NCI-H524 (cell line): ENCODE data around the gene RHOT2.
"Not testable (repeated sequence)": the region's sequence is repeated elsewhere in the genome, so short reads cannot be mapped to it uniquely, and the experiment has no call there.

ENCODE experiments used
- DNase-seq, 2 experiments: peaks; one replicate each; lab custom pipeline; 2025; lab: John Stamatoyannopoulos, UW

Gene RHOT2

DNA sequence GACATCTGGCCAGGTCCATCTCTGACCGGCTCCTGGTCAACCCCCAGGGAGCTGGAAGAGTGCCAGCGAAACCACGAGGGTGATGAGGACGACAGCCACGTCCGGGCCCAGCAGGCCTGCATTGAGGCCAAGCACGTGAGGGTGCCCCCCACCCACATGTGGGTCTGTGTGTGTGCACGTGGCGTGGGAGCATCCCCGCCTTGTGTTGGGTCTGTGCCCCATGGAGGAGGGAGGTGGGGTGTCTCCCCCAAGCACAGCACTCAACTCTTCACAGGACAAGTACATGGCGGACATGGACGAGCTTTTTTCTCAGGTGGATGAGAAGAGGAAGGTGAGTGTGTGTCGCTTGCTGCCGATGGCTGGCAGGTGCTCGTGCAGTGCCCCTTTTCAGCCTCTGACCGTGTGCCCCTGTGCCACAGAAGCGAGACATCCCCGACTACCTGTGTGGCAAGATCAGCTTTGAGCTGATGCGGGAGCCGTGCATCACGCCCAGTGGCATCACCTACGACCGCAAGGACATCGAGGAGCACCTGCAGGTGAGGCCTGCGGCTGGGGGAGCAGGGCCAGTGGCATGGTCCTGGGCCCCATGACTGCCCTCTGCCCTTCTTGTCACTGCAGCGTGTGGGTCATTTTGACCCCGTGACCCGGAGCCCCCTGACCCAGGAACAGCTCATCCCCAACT is 14.0 kb downstream of the RHOT2 start:
- DNase-seq, result no peak

DNA sequence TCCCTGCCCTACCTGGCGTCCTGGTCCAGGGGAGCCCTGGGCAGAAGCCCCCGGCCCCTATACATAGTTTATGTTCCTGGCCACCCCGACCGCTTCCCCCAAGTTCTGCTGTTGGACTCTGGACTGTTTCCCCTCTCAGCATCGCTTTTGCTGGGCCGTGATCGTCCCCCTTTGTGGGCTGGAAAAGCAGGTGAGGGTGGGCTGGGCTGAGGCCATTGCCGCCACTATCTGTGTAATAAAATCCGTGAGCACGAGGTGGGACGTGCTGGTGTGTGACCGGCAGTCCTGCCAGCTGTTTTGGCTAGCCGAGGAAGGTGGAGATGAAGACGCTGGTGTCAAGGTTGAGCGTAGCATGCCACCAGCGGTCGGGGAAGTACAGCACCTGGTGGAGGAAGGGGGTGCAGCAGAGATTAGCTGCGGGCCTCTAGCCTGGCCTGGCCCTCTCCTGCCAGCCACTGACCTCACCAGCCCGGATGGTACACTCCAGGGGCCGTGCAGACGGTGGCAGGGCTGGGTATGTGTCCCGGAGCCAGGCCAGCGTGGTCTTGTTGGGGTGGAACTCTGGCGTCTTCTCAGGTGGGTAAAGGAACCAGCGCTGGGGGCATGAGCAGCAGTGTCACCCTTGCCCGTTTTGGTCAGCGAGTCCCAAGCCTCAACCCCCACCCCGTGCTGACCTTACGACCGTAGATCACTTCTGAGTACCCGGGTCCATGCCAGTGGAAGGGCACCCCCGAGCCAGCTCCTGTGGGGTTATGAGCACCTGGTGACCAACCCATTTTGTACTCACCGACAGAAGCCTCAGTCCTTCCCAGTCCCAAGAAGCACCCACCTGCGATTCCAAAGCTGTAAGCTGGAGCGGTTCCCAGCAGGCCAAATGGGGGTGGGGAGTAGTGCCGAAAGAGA is 14.8 kb downstream of the RHOT2 start:
- DNase-seq, result no peak

DNA sequence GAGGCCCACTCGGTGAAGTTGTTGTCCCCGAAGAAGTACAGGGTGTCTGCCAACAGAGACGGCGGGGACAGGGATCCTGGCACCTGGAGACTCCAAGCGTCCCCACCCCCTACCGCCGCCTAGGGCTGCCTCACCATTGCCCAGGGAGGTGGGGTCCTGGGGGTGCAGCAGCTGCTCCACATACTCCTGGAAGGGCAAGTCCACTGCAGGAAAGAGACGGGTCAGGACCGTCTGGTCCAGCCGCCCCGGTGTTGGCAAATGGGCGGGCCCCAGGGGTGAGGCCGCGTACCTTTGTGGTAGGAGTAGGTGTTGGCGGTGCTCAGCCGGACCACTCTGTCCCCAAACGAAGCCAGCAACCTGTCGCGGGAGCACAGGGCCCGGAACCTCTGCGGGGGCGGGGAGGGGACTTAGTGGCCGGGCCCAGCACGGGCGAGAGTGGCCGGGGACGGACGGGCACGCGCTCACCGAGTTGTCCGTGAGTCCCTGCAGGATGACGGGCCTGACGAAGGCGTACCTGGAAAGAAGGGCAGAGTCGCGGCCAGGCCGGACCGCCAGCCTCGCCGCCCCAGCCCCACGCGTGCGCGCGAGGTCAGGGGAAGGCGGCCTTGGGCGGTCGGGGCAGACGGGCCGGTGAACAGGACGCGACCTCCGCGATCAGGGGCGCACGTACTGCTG is 15.6 kb downstream of the RHOT2 start:
- DNase-seq, result no peak

GRCh38 chr16:684071-684794 is 16.3 kb downstream of the RHOT2 start, which contains the start of gene JMJD8:
TSS of gene JMJD8 (minus strand) at chr16:684334. CDS start at chr16:684319, 15 bp downstream.
- peak; percentile 86 to 97 for DNase-seq

- DNase-seq, result no peak
Observed at GRCh38 chr16:684961-685696, 17.2 kb downstream of the RHOT2 start.

GRCh38 chr16:685967-686366 is 18.0 kb downstream of the RHOT2 start:
- DNase-seq, result peak in 1 of 2 experiments; percentile 60

DNA sequence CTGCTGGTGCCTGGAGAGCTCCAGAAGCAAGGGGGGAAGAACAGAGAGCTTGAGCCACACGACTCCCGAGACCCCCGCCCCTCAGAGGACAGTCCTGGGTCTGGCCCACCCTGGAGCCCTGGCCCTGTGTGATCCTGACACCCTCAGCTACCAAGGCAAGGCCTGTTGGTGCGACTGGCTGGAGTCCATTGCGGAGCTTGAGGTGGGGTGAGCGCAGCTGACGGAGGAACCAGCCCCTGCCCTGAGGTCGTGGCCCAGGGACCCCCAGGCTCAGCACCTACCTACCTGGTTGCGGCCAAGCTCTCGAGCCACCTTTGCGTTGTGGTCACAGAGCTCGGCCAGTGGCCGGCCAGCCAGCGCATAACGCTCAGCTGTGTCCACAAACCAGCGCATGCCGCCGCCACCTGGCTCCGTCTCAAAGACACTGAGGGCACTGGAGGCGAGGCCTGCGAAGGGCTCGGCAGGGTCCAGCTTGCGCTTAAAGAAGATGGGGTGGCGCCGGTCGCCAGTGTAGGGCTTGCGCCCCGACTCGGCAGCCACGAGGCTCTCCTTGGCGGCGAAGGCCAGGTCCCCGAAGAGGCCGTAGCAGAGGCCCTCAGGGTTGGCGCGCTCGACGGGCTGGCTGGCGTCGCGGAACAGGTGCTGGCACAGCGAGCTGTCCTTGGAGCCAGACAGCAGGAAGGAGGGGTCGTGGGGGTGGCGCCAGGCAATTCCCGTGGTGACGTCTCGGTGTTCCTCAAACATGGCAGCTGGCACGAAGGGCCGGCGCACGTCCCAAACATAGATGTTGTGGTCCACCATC is 18.7 kb downstream of the RHOT2 start:
- no peak for DNase-seq

DNA sequence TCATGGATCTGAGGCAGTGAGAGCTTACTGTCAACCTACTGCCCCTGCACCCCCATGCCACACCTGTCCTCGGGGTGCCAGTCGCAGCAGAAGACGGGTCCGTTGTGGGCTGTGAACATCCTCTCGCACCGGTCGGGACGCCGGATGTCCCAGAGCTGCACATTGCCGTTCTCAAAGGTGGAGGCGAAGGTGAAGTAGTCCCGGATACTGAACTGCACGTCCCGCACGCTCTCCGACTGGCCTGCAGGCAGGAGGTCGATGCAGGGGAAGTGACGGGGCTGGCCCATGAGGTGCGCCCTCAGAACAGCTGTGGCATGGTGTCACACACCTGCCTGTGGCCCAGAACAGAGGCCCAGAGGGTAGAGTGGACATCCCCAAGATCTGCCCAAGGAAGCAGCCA is 19.6 kb downstream of the RHOT2 start:
- no peak for DNase-seq

DNA sequence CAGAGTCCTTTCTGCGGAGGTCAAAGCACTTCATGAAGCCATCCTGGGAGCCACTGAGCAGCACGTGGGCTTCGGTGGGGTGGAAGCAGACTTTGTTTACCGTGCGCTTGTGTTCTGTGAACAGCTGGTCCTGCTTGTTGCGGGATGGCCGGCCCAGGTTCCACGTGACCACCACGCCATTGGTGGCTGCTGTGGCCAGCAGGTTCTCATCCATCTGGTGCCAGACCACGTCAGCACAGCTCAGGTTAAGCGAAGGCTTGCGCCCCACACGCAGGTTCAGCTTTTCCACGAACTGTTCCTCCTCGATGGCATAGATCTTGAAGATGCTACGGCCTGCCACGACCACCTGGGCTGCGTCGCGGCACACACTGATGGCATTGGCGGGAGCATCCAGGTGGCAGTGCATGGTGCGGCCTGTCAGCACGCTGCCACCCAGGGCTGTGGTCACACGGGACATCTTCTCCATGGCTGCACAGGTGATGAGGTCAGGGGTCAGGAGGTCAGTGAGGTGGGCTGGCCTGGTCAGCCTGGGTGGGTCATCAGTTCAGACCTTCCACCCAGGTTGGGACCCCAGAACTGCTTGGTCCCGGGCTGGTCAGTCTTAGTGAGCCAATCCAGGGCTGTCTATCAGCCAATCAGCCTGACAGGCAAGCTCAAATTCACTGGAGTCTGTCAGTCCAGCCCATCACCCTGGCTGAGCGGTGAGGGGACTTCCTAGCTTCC is 21.4 kb downstream of the RHOT2 start:
- no peak for DNase-seq

- DNase-seq, result not testable (repeated sequence)
Observed at GRCh38 chr16:691242-691641, 23.3 kb downstream of the RHOT2 start.

DNA sequence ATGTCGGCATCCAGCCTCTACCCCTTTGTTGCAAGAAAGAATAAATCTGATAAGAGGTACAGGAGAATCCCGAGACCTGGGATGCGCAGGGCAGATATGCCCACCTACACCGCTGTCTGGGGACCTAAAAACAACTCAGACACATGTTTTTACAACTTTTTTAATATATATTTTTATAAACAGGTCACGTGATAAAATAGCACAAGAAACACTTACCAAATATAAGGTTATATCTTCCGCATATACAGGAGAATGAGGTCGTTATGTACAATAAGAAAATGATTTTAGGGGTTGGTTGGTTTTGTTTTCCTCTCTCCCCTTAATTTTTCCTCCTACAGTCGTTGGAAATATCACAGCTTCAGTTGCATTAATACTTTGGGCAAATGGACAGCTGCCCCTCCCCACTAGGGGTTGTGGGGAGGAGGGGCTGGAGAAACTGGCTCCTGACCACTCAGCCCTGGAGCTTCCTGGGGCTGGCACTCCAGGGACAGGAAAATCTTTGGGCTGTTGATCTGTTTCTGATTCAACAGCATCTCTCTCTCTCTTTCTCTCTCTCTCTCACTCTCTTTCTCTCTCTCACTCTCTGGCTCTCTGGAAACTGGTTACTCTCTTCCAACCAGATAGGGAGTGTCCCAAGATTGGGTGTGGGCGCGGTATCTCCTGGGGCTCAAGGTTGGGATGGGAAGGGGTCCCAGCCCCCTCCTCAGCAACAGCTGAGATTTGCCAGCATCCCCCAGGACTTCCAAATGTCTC is 24.6 kb downstream of the RHOT2 start:
- DNase-seq, result no peak

DNA sequence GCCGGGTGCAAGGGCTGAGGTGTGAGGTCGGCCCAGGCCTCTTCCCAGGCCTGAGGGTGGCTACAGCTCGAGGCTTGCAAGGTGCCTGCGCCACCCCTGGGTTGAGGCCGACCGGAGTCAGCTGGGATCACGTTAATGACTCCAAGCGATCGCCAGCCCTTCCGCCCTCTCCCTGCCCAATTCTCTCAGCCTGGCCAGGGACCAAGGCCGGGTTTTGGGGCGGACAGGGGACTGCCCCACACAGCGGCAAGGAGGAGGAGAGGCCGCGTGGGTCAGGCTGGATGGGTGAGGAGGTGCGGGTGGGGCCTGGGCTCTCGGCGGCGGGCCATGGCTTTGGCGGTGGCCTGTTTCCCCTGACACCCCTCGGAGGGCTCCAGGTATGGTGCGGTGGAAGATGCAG is 25.4 kb downstream of the RHOT2 start:
- no peak for DNase-seq

GRCh38 chr16:693766-694165 is 25.8 kb downstream of the RHOT2 start:
- no peak for DNase-seq

DNA sequence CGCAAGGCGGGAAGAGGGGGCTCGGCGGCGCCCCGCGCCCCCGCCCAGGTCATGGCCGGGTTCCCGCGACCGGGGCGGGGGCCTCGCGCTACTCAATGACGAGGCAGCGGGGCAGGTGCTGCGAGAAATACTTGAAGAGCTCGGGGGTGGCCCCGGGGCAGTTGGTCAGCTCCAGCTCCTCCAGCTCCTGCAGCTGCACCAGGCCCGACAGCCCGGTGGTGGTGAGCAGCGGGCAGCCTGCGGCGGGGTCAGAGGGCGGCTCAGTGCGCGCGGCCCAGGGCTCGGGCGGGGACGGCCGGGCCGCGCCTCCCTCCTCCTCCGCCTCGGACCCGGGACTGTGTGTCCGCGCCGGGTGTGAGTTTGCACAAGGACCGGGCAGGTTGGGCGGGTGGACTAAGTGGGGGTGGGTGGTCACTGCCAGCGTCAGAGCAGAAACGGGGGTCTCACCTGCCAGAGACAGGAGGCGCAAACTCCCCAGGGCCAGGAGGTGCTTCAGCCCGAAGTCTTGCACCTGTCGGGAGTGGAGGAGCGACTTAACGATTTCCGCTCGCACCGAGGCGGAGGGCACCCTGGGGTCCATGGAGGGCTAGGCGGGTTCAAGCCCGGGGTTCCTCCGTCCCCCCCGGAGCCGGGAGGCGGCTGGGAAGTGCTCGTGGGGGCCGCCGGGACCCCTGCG is 26.4 kb downstream of the RHOT2 start:
- no peak for DNase-seq

DNA sequence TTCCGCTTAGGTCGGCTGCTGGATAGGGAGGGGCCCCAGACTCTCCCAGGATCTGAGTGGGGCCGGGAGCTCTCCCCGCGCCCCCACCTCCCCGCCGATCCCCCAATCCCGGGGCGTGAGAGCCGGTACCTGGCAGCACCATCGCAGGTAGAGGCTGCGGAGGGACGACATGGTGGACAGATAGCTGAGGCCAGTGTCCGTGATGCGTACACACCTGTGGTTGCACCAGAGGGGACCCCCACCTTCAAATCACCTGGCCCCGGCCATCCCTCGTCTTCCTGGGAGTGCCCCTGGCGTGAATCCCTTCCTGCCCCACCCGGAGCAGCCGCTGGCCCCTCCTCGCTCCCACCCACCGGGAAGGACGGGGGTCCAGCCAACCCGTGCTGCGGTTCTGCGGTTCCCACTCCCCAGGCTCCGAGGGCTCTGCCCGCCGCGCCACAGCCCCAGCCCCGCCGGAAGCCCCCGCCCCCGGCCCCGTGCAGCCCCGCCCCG is 27.0 kb downstream of the RHOT2 start:
- DNase-seq, result no peak

DNA sequence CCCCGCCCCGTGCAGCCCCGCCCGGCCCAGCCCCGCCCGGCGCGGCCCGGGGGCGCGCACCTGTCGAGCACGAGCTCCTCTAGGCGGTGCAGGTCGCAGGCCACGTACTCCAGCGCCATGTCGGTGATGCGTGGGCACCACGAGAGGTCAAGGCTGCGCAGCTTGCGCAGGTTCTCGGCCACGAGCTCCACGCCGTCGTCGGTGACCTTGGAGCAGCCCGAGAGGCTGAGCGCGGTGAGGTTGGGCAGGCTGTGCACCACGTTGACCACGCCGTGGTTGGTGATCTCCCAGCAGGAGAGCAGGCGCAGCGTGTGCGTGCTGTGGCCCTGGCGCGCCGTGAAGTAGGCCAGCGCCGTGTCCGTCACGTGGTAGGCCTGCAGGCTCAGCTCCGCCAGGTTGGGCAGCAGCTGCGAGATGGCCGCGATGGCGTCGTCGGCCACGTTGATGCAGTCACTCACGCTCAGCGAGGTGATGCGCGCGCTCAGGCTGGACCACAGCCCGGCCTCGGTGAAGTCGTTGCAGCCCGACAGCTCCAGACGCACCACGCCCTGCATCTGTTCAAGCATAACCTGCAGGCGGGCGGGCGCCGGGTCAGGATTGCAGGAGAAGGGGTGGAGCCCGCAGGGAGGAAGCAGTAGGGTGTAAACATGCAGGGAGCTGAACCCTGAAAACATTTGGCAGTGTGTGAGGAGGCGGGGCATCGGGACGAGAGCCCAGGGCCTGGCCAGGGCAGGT is 27.6 kb downstream of the RHOT2 start:
- DNase-seq, result no peak

DNA sequence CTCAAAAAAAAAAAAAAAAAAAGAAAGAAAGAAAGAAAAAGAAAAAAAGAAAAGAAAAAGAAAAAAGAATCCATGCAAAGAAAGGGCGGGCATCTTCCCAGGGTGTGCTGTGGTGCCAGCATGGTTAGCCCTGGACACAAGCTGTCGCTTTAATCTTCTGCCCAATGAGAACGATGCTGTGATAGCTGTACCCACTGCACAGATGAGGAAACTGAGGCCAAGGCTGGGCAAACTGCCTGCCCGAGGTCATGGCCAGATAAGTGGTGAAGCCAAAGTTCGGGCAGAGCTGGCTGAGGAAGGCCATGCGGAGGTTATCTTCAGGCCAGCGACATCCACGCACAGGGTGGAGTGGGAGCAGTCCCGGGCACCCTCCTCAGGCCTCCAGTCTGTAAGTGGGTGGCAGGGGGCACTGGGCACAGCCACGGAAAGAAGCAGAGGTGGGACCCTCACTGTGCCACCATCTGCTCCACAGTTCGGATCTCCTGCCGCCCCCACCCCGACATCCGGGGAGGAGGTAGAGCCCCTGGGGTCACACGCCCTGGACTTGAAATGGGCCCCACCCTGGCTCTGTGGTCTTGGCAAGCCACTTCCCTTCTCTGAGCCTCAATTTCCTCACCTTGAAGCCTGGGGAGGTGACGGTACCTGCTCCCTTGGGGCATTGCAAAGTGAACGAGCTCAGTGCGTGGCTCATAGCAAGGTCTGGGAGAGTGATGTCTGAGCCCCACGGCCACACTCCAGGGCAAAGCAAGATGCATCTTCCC is 31.2 kb downstream of the RHOT2 start:
- DNase-seq, result no peak
